T-helper 2 cell treated with Interferon-gamma antibody and Interleukin-4, amounts not matched to agents 100 ng/mL and 5 ng/mL, for 36 hours (primary cell): Measurements from ENCODE around the gene NEUROG1. TPM values are rescaled to one million over a fixed set of nuclear protein-coding genes. Genes with fewer than 3 reads are reported as not detected.

Experiments used
- total RNA-seq: library from RNA; stranded (reverse); gene quantifications from 2 replicates; pipeline ENCODE4 v1.2.3, GENCODE V29; 2022

The NEUROG1 gene
- total RNA-seq, 1 donor from 2014 or later: not detected

Other genes with a start within 250 kb of the NEUROG1 start
- gene MACROH2A1, start 136.7 kb downstream of the NEUROG1 start, total RNA-seq: 315 and 325 TPM in 2 replicates
- not detected in 2 replicates for gene DCANP1, start 88.6 kb downstream of the NEUROG1 start, total RNA-seq
- gene TIFAB, start 83.6 kb downstream of the NEUROG1 start, total RNA-seq: not detected in 2 replicates
- not detected in 2 replicates for gene CXCL14, start 43.0 kb upstream of the NEUROG1 start, total RNA-seq